K562 (cell line): ENCODE measurements around the gene CC2D1A. TPM values are rescaled to one million over a fixed set of nuclear protein-coding genes. Genes with fewer than 3 reads are reported as not detected.

ENCODE experiments used
- ATAC-seq: fragments of 200-7000 bp; cut with Tn5 transposase; 3 replicates; pipeline ENCODE4 v1.9.1; 2020; ENCODE audit warnings: moderate library complexity
- BruUV-seq: library from RNA; stranded (reverse); fragments of 400-500 nt; replicated peaks from 2 replicates; lab custom pipeline; 2021; lab: Mats Ljungman, UMichigan
- CTCF ChIA-PET: fragments of 300-600 bp; formaldehyde crosslinking; extraction: SDS; loops from one replicate; lab custom pipeline; 2021; ENCODE audit warnings: low intra/inter-chr PET ratio; lab: Yijun Ruan, JAX
- POLR2A ChIA-PET: fragments of 300-600, 350-650 bp; sonication (Branson Sonifier 250); formaldehyde crosslinking; extraction: SDS; loops from one replicate; lab custom pipeline; 2021; ENCODE audit warnings: antibody characterized with exemption, inconsistent platforms; lab: Yijun Ruan, JAX
- DNase-seq, 4 experiments: peaks; one replicate each; pipeline versions ENCODE4 v3.0.0 to v3.0.0-alpha.2; 2011 to 2018; ENCODE audit warnings: low spot score in 3 of 4, mixed read lengths in 3 of 4; ENCODE audit errors: extremely low read depth in 1 of 4
- FAIRE-seq: peaks from 2 replicates; lab custom pipeline; 2011; peaks lifted over from hg19 to GRCh38; lab: Jason Lieb, UNC
- H2AFZ ChIP-seq: 2 replicates; pipeline ENCODE4 v1.6.0; 2011; ENCODE audit warnings: low read depth, low read length, control low read depth, inconsistent platforms
- H3K27ac ChIP-seq: fragments of 200-600 bp; 3 replicates; pipeline ENCODE4 v1.8.0; 2011; ENCODE audit warnings: low read depth, mild to moderate bottlenecking, control low read depth, inconsistent platforms, low read length, moderate library complexity, mixed read lengths; ENCODE audit errors: extremely low read depth
- H3K27me3 ChIP-seq, 2 experiments: fragments of 300-600 bp in 1 of 2; 2 replicates in 1 of 2; 3 replicates in 1 of 2; pipeline versions ENCODE4 v1.6.0 to v1.8.0; 2011; ENCODE audit warnings: inconsistent platforms in 2 of 2, low read length in 2 of 2, mild to moderate bottlenecking in 1 of 2, mixed read lengths in 1 of 2, moderate library complexity in 1 of 2; ENCODE audit not compliant: control insufficient read depth in 2 of 2, insufficient read depth in 2 of 2
- H3K36me3 ChIP-seq: fragments of 300-600 bp; 3 replicates; pipeline ENCODE4 v1.8.0; 2011; ENCODE audit warnings: mild to moderate bottlenecking, low read length, inconsistent platforms; ENCODE audit not compliant: control insufficient read depth, insufficient read depth
- H3K4me1 ChIP-seq, 2 experiments: fragments of 200-600 bp in 1 of 2; replicated peaks in 1 of 2; 2 replicates in 1 of 2; 3 replicates in 1 of 2; pipeline versions ENCODE4 v1.5.1 to v1.8.0; 2011; ENCODE audit warnings: inconsistent platforms in 2 of 2, low read length in 2 of 2, mild to moderate bottlenecking in 1 of 2, mixed read lengths in 1 of 2, moderate library complexity in 1 of 2; ENCODE audit not compliant: control insufficient read depth in 2 of 2, insufficient read depth in 2 of 2
- H3K4me2 ChIP-seq: 2 replicates; pipeline ENCODE4 v1.6.1; 2011; ENCODE audit warnings: low read length, control low read depth, inconsistent platforms, mixed read lengths; ENCODE audit not compliant: insufficient read depth
- H3K4me3 ChIP-seq: fragments of 200-600 bp; sonication (generic), shearing (Covaris generic); 2 replicates; pipeline ENCODE4 v1.5.1; 2016; ENCODE audit warnings: control low read depth, inconsistent platforms
- H3K79me2 ChIP-seq: fragments of 200-600 bp; 3 replicates; pipeline ENCODE4 v1.8.0; 2011; ENCODE audit warnings: low read length, inconsistent platforms; ENCODE audit not compliant: control insufficient read depth, insufficient read depth
- H3K9ac ChIP-seq, 2 experiments: 2 replicates each; pipeline versions ENCODE4 v1.6.0 to v1.6.1; 2011; ENCODE audit warnings: low read depth in 2 of 2, low read length in 2 of 2, control low read depth in 1 of 2, inconsistent platforms in 1 of 2, mild to moderate bottlenecking in 1 of 2, mixed read lengths in 1 of 2; ENCODE audit not compliant: insufficient read depth in 1 of 2
- H3K9me1 ChIP-seq: one replicate; pipeline ENCODE4 v1.6.0; 2011; ENCODE audit warnings: inconsistent platforms, mild to moderate bottlenecking, low read length, moderate library complexity; ENCODE audit not compliant: control insufficient read depth, insufficient read depth
- H3K9me3 ChIP-seq: replicated peaks from 2 replicates; pipeline ENCODE4 v1.5.1; 2011; ENCODE audit warnings: low read depth, low read length, inconsistent platforms; ENCODE audit not compliant: control insufficient read depth, insufficient read depth
- H4K20me1 ChIP-seq: replicated peaks from 2 replicates; pipeline ENCODE4 v1.6.1; 2011; ENCODE audit warnings: low read length, inconsistent platforms, mixed read lengths; ENCODE audit not compliant: control insufficient read depth, insufficient read depth
- CHD1 ChIP-seq: fragments of 200-600 bp; sonication (generic); IDR thresholded peaks from one replicate; pipeline ENCODE4 v1.6.1; 2012; ENCODE audit warnings: mild to moderate bottlenecking, moderate library complexity, low read length, inconsistent platforms
- COPS2 ChIP-seq: fragments of 450-650 bp; conservative IDR thresholded peaks from 2 replicates; pipeline ENCODE4 v1.6.1; 2016; ENCODE audit warnings: mild to moderate bottlenecking, moderate library complexity
- FOXM1 ChIP-seq, 2 experiments: fragments of 450-650 bp in 1 of 2; sonication (generic) in 1 of 2; formaldehyde crosslinking in 1 of 2; IDR thresholded peaks; 2 replicates each; pipeline versions ENCODE4 v1.6.1 to v1.9.0; 2017 to 2022; ENCODE audit warnings: low read depth in 2 of 2, mild to moderate bottlenecking in 2 of 2, missing genetic modification reagents in 1 of 2, moderate library complexity in 1 of 2
- HNRNPK ChIP-seq: fragments of 200-400 bp; formaldehyde crosslinking; IDR thresholded peaks from one replicate; pipeline ENCODE4 v1.6.1; 2018; ENCODE audit warnings: mild to moderate bottlenecking, low read depth, low read length; ENCODE audit not compliant: poor library complexity, severe bottlenecking
- JUNB ChIP-seq: fragments of 450-650 bp; formaldehyde crosslinking; conservative IDR thresholded peaks from 2 replicates; pipeline ENCODE4 v1.4.0; 2020; ENCODE audit warnings: mild to moderate bottlenecking
- KDM4B ChIP-seq, 2 experiments: fragments of 450-650 bp in 1 of 2; sonication (generic) in 1 of 2; IDR thresholded peaks; 2 replicates each; pipeline ENCODE4 v1.6.1; 2016 to 2017; ENCODE audit warnings: borderline replicate concordance in 2 of 2, antibody characterized with exemption in 1 of 2, low read depth in 1 of 2, mild to moderate bottlenecking in 1 of 2
- KLF6 ChIP-seq: fragments of 250-450 bp; sonication (Bioruptor Pico); IDR thresholded peaks from 2 replicates; pipeline ENCODE4 v1.4.0; 2020; ENCODE audit warnings: mild to moderate bottlenecking, moderate library complexity, borderline replicate concordance
- LARP7 ChIP-seq: fragments of 450-650 bp; IDR thresholded peaks from 2 replicates; pipeline ENCODE4 v1.6.1; 2016
- RBM22 ChIP-seq: fragments of 200-400 bp; formaldehyde crosslinking; IDR thresholded peaks from 2 replicates; pipeline ENCODE4 v1.6.1; 2018; ENCODE audit warnings: low read length, low read depth; ENCODE audit not compliant: poor library complexity, severe bottlenecking
- ZKSCAN1 ChIP-seq: fragments of 150-350 bp; IDR thresholded peaks from 2 replicates; pipeline ENCODE4 v1.6.1; 2016; ENCODE audit warnings: low read depth, low read length
- ZNF3 ChIP-seq: fragments of 250-450 bp; sonication (Bioruptor Pico); IDR thresholded peaks from 2 replicates; pipeline ENCODE4 v1.5.0; 2021; ENCODE audit warnings: mild to moderate bottlenecking, moderate library complexity
- ZNF778 ChIP-seq: fragments of 450-650 bp; formaldehyde crosslinking; IDR thresholded peaks from 2 replicates; pipeline ENCODE4 v1.4.0; 2020; ENCODE audit warnings: mild to moderate bottlenecking, moderate library complexity
- WGBS: fragments of 100-300 bp; shearing (Covaris generic); methylation state at CpG from one replicate; pipeline ENCODE4 v1.1.6; 2016; ENCODE audit warnings: low coverage, mixed read lengths; ENCODE audit not compliant: insufficient coverage; ENCODE audit errors: missing lambda C conversion rate; 5-methylcytosine and 5-hydroxymethylcytosine counted together
- in situ Hi-C: fragments of 300-500 bp; cut with MboI; formaldehyde crosslinking; loops from 4 replicates; pipeline ENCODE4 v1.15.0; 2018; ENCODE audit warnings: inconsistent platforms, mixed read lengths
- intact Hi-C: fragments of 100-400 bp; cut with micrococcal nuclease; formaldehyde crosslinking; loops from 2 replicates; pipeline ENCODE4 v1.14.2; 2022
- polyA plus RNA-seq, 8 experiments: library from polyadenylated mRNA; depleted of rRNA in 4 of 8; stranded (reverse) in 5 of 8; unstranded in 3 of 8; fragments of >200 nt; fragmentation: Nextera tagmentation in 2 of 8; fragmentation: Illumina TruSeq in 1 of 8; extraction: Ambion mirVana in 2 of 8; extraction: Trizol in 1 of 8; gene quantifications; 2 replicates each; pipeline versions ENCODE4 v1.2.1 to v1.2.3, GENCODE V29; 2011 to 2014; ENCODE audit warnings: inconsistent platforms in 1 of 8, missing spikeins in 1 of 8
- total RNA-seq, 7 experiments: library from RNA; depleted of rRNA in 6 of 7; stranded (reverse); fragments of >200 nt in 6 of 7; fragmentation: Illumina TruSeq in 2 of 7; extraction: Trizol in 2 of 7; gene quantifications; 2 replicates each; pipeline versions ENCODE4 v1.2.1 to v1.2.3, GENCODE V29; 2011 to 2021; ENCODE audit warnings: low replicate concordance in 1 of 7
- TF ChIP-seq, protein P1 (sequence below): fragments of 450-650 bp; IDR thresholded peaks from 2 replicates; pipeline ENCODE4 v1.7.0; 2016; ENCODE audit warnings: borderline replicate concordance
- TF ChIP-seq, protein P2 (sequence below): sonication (generic); formaldehyde crosslinking; IDR thresholded peaks from 2 replicates; pipeline ENCODE4 v1.4.0; 2020; ENCODE audit warnings: mild to moderate bottlenecking, missing genetic modification reagents

Gene CC2D1A
- total and polyA plus RNA-seq, 9 of the 15 experiments (the other 6 are each of a cell fraction or from before 2014, with no cell fraction given), result 0.32 to 31.0 (median 12.9) TPM

DNA sequence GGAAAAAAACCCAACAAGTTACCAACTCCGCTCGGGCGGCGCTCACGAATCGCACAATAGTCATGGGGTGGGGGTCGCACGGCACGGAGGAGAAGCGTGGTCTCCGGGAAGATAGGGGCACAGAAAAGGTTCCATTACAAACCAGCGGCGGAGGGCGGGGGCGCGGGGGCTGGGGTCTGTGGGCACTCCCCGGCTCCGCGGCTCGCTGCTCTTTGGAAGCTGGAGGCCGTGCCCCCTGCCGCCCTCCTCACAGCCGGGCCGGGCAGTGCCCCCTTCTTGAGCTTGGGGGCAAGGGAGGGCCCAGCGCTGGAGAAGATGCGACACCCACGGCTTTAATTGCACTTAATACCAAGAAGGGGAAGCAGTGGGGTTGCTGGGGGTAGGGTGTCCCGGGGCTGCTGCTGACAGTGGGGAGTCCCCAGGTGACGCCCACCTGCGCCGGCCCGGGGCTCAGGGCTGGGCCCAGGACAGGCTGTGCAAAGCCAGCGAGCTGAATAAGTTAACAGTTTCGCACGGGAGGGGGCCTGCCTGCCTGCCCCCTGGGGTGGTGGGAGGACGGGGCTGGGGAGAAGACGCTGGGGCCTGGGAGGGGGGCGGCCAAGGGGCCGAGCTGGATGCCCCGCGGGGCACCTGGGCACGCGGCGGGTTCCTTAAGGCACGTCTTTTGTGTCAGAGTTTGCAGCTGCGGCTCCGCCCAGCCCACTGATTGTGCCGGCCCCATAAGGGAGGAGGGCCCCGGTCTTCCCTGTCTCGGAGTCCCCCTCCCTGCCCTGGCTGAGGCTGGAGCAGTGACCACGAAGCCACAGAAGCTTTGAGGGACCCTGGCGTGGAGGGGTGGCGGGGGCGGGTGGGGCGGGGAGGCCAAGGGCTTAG lies 56.1 kb downstream of the CC2D1A start (continued):
- no peak for TF ChIP-seq ZNF3 (CRISPR knock-in tag)
- TF ChIP-seq, protein P1, sequence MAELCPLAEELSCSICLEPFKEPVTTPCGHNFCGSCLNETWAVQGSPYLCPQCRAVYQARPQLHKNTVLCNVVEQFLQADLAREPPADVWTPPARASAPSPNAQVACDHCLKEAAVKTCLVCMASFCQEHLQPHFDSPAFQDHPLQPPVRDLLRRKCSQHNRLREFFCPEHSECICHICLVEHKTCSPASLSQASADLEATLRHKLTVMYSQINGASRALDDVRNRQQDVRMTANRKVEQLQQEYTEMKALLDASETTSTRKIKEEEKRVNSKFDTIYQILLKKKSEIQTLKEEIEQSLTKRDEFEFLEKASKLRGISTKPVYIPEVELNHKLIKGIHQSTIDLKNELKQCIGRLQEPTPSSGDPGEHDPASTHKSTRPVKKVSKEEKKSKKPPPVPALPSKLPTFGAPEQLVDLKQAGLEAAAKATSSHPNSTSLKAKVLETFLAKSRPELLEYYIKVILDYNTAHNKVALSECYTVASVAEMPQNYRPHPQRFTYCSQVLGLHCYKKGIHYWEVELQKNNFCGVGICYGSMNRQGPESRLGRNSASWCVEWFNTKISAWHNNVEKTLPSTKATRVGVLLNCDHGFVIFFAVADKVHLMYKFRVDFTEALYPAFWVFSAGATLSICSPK, result no peak
- TF ChIP-seq FOXM1 (IDR thresholded peaks at IDR 0.05; ENCODE audit: low read depth), result no peak
- TF ChIP-seq FOXM1 (CRISPR knock-in tag; IDR thresholded peaks at IDR 0.05; ENCODE audit: low read depth), result no peak

DNA sequence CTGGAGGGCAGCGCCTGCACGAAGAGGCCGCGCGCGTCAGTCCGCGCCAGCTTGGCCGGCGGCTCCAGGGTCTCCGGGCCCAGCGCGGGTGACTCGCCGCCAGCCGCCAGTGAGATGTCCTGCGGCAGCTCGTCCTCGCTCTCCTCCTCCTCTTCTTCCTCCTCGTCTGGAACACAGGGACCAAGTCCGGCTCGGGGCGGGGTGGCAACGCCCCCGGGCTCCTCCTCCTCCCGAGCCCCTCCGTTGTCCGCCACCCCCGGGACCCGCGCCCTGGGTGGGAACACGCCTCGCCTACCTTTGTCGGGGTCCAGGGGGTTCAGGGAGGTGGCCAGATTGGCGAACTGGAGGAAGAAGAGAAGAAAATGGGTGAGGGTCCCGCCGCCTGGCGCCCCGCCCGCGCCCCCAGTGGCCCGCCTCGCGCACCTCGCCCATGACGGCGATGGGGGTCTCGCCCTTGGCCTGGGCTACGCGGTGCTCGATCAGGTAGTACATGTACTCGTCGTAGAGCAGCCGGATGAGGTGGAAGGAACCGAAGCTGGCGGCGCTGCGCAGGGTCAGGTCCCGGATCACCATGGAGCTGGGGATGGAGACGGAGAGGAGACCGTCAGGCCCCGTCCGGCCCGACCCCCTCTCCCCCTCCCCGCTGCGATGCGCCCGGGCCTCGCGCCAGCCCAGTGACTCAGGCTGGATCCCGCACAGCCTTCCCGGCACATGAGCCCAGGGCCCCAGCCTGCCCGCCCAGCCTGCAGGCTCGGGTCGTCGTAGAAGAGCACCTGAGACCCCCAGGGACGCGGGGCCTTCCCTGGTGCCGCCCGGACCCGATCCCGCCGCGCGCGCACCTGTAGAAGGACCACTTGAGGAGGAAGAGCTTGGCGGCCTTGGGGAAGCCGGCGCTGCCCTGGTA lies 57.0 kb downstream of the CC2D1A start:
- Histone ChIP-seq H3K36me3 (peaks cover 85% of the 10 kb centered on the region; the same call in 2 of the 3 replicates), H4K20me1 (no peaks in the 10 kb centered on the region), H3K27ac (no peak overlapping the region), H3K4me3 (no peak overlapping the region), H3K4me2 (no peak overlapping the region), H3K9ac (no peak overlapping the region), H2AFZ (no peak overlapping the region), H3K9me1 (no peaks in the 10 kb centered on the region), H3K9me3 (no peaks in the 10 kb centered on the region), H3K79me2 (no peaks in the 10 kb centered on the region), H3K27me3 (no peaks in the 10 kb centered on the region), H3K4me1 (peaks cover 5 to 49% of the 10 kb centered on the region in 2 experiments; a peak in 4 of 5 replicates)
- DNase-seq (no peak), FAIRE-seq (no peak), ATAC-seq (no peak)
- intact Hi-C loops, result no loop called here
- BruUV-seq, result no TSS peak
- in situ Hi-C loops, result no loop called here
- CTCF ChIA-PET, result interaction anchor here (0.6 kb wide), 1 partner anchor 980 kb away, joined by 5 read pairs; no protein-coding TSS in a partner anchor
- WGBS, result 95% methylated on average over 8 of the region's 89 CpGs
- POLR2A ChIA-PET, result interaction anchor here (4.1 kb wide), 1 partner anchor 10 kb away, joined by 12 read pairs; the partner anchor contains the start of gene DCAF15
- TF ChIP-seq KLF6 (CRISPR knock-in tag), result no peak
- TF ChIP-seq JUNB (CRISPR knock-in tag), result no peak
- TF ChIP-seq HNRNPK, result no peak
- TF ChIP-seq, protein P2, sequence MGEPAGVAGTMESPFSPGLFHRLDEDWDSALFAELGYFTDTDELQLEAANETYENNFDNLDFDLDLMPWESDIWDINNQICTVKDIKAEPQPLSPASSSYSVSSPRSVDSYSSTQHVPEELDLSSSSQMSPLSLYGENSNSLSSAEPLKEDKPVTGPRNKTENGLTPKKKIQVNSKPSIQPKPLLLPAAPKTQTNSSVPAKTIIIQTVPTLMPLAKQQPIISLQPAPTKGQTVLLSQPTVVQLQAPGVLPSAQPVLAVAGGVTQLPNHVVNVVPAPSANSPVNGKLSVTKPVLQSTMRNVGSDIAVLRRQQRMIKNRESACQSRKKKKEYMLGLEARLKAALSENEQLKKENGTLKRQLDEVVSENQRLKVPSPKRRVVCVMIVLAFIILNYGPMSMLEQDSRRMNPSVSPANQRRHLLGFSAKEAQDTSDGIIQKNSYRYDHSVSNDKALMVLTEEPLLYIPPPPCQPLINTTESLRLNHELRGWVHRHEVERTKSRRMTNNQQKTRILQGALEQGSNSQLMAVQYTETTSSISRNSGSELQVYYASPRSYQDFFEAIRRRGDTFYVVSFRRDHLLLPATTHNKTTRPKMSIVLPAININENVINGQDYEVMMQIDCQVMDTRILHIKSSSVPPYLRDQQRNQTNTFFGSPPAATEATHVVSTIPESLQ (CRISPR knock-in tag), result no peak
- TF ChIP-seq CHD1, result no peak
- TF ChIP-seq KDM4B (IDR thresholded peaks at IDR 0.05; ENCODE audit: borderline replicate concordance in 2 of 2, low read depth in 1 of 2), result no peak
- TF ChIP-seq COPS2, result no peak
- peak; percentile 17 for TF ChIP-seq RBM22
- no peak for TF ChIP-seq LARP7
- no peak for TF ChIP-seq ZKSCAN1
- TF ChIP-seq ZNF778 (CRISPR knock-in tag), result no peak
